RWPE1 (cell line): Measurements from ENCODE around the gene KRT9.
"Not testable (repeated sequence)": the region's sequence is repeated elsewhere in the genome, so short reads cannot be mapped to it uniquely, and the experiment has no call there.

Experiments used
- CTCF ChIA-PET: fragments of 350-600 bp; sonication (Branson Sonifier 250); formaldehyde crosslinking; extraction: SDS; loops from one replicate; lab custom pipeline; 2021; lab: Yijun Ruan, JAX
- POLR2A ChIA-PET: fragments of 400-600 bp; formaldehyde crosslinking; extraction: SDS; loops from one replicate; lab custom pipeline; 2020; ENCODE audit warnings: antibody characterized with exemption; ENCODE audit not compliant: low non-redundant PET; lab: Yijun Ruan, JAX
- DNase-seq: peaks from one replicate; pipeline ENCODE4 v3.0.0; 2012; ENCODE audit warnings: low spot score
- H3K27ac ChIP-seq: fragments of 450-650 bp; 2 replicates; pipeline ENCODE4 v1.5.1; 2017
- CTCF ChIP-seq: fragments of 450-650 bp; conservative IDR thresholded peaks from 2 replicates; pipeline ENCODE4 v1.5.1; 2017; ENCODE audit warnings: low read depth, mild to moderate bottlenecking

Gene KRT9

GRCh38 chr17:41571561-41572434 is at the start of gene KRT9:
Gene KRT9, minus strand, starts transcription at chr17:41572059. Its CDS starts 67 bp downstream, at chr17:41571992.
- no peak within 1 kb of the TSS for H3K27ac ChIP-seq
- TF ChIP-seq CTCF: no peak
- no peak for DNase-seq
- POLR2A ChIA-PET: no interaction called here
- CTCF ChIA-PET: interaction anchor here (0.6 to 1.4 kb wide), 3 partner anchors 22 to 779 kb away, joined by 3 to 4 read pairs (median 4); no protein-coding TSS in a partner anchor

- DNase-seq, POLR2A ChIA-PET: not testable (repeated sequence)
- CTCF ChIA-PET: interaction anchor here (0.5 to 2.4 kb wide), 5 partner anchors 26 to 158 kb away, joined by 3 to 7 read pairs (median 3); no protein-coding TSS in a partner anchor
- peak overlapping the region; percentile 100 for H3K27ac ChIP-seq
These were observed 49.6 kb upstream of the KRT9 start for GRCh38 chr17:41621435-41621817.

GRCh38 chr17:41620583-41621434 is 49.0 kb upstream of the KRT9 start:
- ChIA-PET POLR2A (no interaction called here), CTCF (interaction anchor here (0.5 to 2.4 kb wide), 8 partner anchors 10 to 46 kb away, joined by 3 to 7 read pairs (median 3); no protein-coding TSS in a partner anchor)
- no peak for TF ChIP-seq CTCF
- DNase-seq: no peak
- peak overlapping the region; percentile 100 for H3K27ac ChIP-seq

- DNase-seq, POLR2A ChIA-PET: not testable (repeated sequence)
- CTCF ChIA-PET: interaction anchor here (0.6 to 2.4 kb wide), 6 partner anchors 9 to 71 kb away, joined by 3 to 11 read pairs (median 4); no protein-coding TSS in a partner anchor
- H3K27ac ChIP-seq: peak overlapping the region; percentile 100
These were observed 48.2 kb upstream of the KRT9 start for GRCh38 chr17:41619927-41620582.

- DNase-seq: no peak
- POLR2A ChIA-PET: interaction anchor here (0.6 to 1.2 kb wide), 2 partner anchors 38 to 72 kb away, joined by 3 to 4 read pairs; no protein-coding TSS in a partner anchor
- peak overlapping the region; percentile 100 for H3K27ac ChIP-seq
- TF ChIP-seq CTCF: no peak
- CTCF ChIA-PET: interaction anchor here (1.1 to 2.4 kb wide), 4 partner anchors 29 to 70 kb away, joined by 4 to 11 read pairs (median 6); no protein-coding TSS in a partner anchor
These were observed 47.4 kb upstream of the KRT9 start for GRCh38 chr17:41619036-41619926.

- DNase-seq: peak; percentile 46
- POLR2A ChIA-PET: interaction anchor here (0.6 to 1.2 kb wide), 2 partner anchors 37 to 71 kb away, joined by 3 to 4 read pairs; no protein-coding TSS in a partner anchor
- CTCF ChIA-PET: interaction anchor here (0.5 to 1.1 kb wide), 4 partner anchors 30 to 67 kb away, joined by 3 to 5 read pairs (median 4); no protein-coding TSS in a partner anchor
- peak overlapping the region; percentile 100 for H3K27ac ChIP-seq
- TF ChIP-seq CTCF: no peak
These were observed 46.6 kb upstream of the KRT9 start for GRCh38 chr17:41618341-41619035.
